Activated naive CD8-positive, alpha-beta T cell treated with anti-CD3 and anti-CD28 coated beads, Interleukin-2, amount 10 ng/mL, durations not matched to agents 7 days and 5 days (primary cell): Measurements from ENCODE around the gene KDM4E. TPM values are rescaled to one million over a fixed set of nuclear protein-coding genes. Genes with fewer than 3 reads are reported as not detected.

ENCODE experiments used
- ATAC-seq: fragments of 150-1000 bp; cut with Tn5 transposase; one replicate; pipeline ENCODE4 v1.10.0; 2021; ENCODE audit warnings: low read depth, moderate library complexity
- POLR2A ChIA-PET: fragments of 350-600 bp; sonication (Branson Sonifier 250); formaldehyde crosslinking; loops from one replicate; lab custom pipeline; 2021; ENCODE audit warnings: antibody characterized with exemption; lab: Charles Lee
- DNase-seq: peaks from one replicate; pipeline ENCODE4 v3.0.0; 2021
- H3K27ac Mint-ChIP-seq: one replicate; pipeline ENCODE4 v1.8.0; 2022; ENCODE audit warnings: mild to moderate bottlenecking, mixed read lengths
- H3K27me3 Mint-ChIP-seq: one replicate; pipeline ENCODE4 v1.8.0; 2022; ENCODE audit warnings: mild to moderate bottlenecking, moderate library complexity, mixed read lengths
- H3K36me3 Mint-ChIP-seq: one replicate; pipeline ENCODE4 v1.8.0; 2021; ENCODE audit warnings: mild to moderate bottlenecking, mixed read lengths
- H3K4me1 Mint-ChIP-seq: one replicate; pipeline ENCODE4 v1.8.0; 2021; ENCODE audit warnings: mixed read lengths
- H3K4me3 Mint-ChIP-seq: one replicate; pipeline ENCODE4 v1.8.0; 2022; ENCODE audit warnings: mild to moderate bottlenecking, moderate library complexity, mixed read lengths
- H3K9me3 Mint-ChIP-seq: one replicate; pipeline ENCODE4 v1.8.0; 2021; ENCODE audit warnings: mixed read lengths
- total RNA-seq, 2 experiments: library from RNA; stranded (reverse); gene quantifications; one replicate each; pipeline ENCODE4 v1.2.3, GENCODE V29; 2021

The KDM4E gene
- total RNA-seq, 2 experiments from 2014 or later: not detected

GRCh38 chr11:95059046-95059445, 34.0 kb downstream of the KDM4E start:
- POLR2A ChIA-PET: no interaction called here
- no peak for DNase-seq
- Mint-ChIP-seq H3K27me3 (peaks cover 42% of the 10 kb centered on the region), H3K27ac (no peak overlapping the region), H3K4me1 (no peaks in the 10 kb centered on the region), H3K36me3 (no peaks in the 10 kb centered on the region), H3K9me3 (no peaks in the 10 kb centered on the region), H3K4me3 (no peak overlapping the region)
- no peak for ATAC-seq

- no peak overlapping the region for H3K27ac Mint-ChIP-seq
- POLR2A ChIA-PET: no interaction called here
These were observed 40.3 kb downstream of the KDM4E start for GRCh38 chr11:95065336-95065735.

GRCh38 chr11:95066716-95067038, 41.6 kb downstream of the KDM4E start, which contains the start of gene SRSF8:
Gene SRSF8, plus strand, starts transcription at chr11:95066919. Its CDS starts 308 bp downstream, at chr11:95067227.
- H3K27me3 Mint-ChIP-seq: peaks cover 13% of the 10 kb centered on the region
- peaks cover 15% of the 10 kb centered on the region for H3K4me1 Mint-ChIP-seq
- peak within 1 kb of the TSS; percentile 92 for H3K27ac Mint-ChIP-seq
- DNase-seq (no peak), ATAC-seq (peak; percentile 6)
- H3K9me3 Mint-ChIP-seq: no peaks in the 10 kb centered on the region
- POLR2A ChIA-PET: interaction anchor here (0.6 to 4.4 kb wide), 13 partner anchors 21 to 1323 kb away, joined by 3 to 152 read pairs (median 8); partner anchors contain the start of genes ANKRD49, CCDC82, CEP57 and CWC15
- peaks cover 9% of the 10 kb centered on the region for H3K36me3 Mint-ChIP-seq
- H3K4me3 Mint-ChIP-seq: peak within 1 kb of the TSS; percentile 88

More at GRCh38 chr11:95065336-95065735, 40.3 kb downstream of the KDM4E start:
- Mint-ChIP-seq H3K4me3 (no peak overlapping the region), H3K4me1 (peaks cover 10% of the 10 kb centered on the region), H3K9me3 (no peaks in the 10 kb centered on the region), H3K36me3 (peaks cover 4% of the 10 kb centered on the region), H3K27me3 (peaks cover 15% of the 10 kb centered on the region)
- DNase-seq: no peak
- ATAC-seq: no peak

GRCh38 chr11:95067039-95067840, 42.2 kb downstream of the KDM4E start:
- H3K27ac Mint-ChIP-seq: peak overlapping the region; percentile 92
- H3K36me3 Mint-ChIP-seq: peaks cover 9% of the 10 kb centered on the region
- DNase-seq (peak; percentile 82), ATAC-seq (peak; percentile 71)
- no peaks in the 10 kb centered on the region for H3K9me3 Mint-ChIP-seq
- POLR2A ChIA-PET: interaction anchor here (0.7 to 4.4 kb wide), 20 partner anchors 15 to 1322 kb away, joined by 3 to 152 read pairs (median 6); partner anchors contain the start of genes ANKRD49, CCDC82, CEP57 and CWC15
- peak overlapping the region; percentile 88 for H3K4me3 Mint-ChIP-seq
- H3K4me1 Mint-ChIP-seq: peaks cover 15% of the 10 kb centered on the region
- peaks cover 7% of the 10 kb centered on the region for H3K27me3 Mint-ChIP-seq

DNA sequence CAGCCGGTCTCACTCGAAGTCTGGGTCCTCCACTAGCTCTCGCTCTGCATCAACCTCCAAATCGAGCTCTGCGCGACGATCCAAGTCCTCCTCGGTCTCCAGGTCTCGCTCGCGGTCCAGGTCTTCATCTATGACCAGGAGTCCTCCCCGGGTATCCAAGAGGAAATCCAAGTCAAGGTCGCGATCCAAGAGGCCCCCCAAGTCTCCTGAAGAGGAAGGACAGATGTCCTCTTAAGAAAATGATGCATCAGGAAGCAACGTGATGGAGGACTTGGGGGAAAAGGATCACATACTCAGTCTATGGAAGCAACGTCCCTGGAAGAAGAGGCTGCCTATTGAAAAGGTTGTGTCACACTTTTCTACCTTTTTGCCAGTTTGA, 42.8 kb downstream of the KDM4E start:
- POLR2A ChIA-PET: interaction anchor here (0.7 to 4.4 kb wide), 18 partner anchors 14 to 1322 kb away, joined by 3 to 152 read pairs (median 6); partner anchors contain the start of genes ANKRD49, CCDC82, CEP57 and CWC15
- H3K27ac Mint-ChIP-seq: peak overlapping the region; percentile 92

GRCh38 chr11:95068549-95068948, 43.5 kb downstream of the KDM4E start:
- peaks cover 1% of the 10 kb centered on the region for H3K27me3 Mint-ChIP-seq
- H3K9me3 Mint-ChIP-seq: no peaks in the 10 kb centered on the region
- peak overlapping the region; percentile 92 for H3K27ac Mint-ChIP-seq
- POLR2A ChIA-PET: interaction anchor here (0.7 to 4.4 kb wide), 10 partner anchors 22 to 1260 kb away, joined by 3 to 152 read pairs (median 8); partner anchors contain the start of genes CEP57, CWC15, ENDOD1 and FAM76B
- DNase-seq (peak; percentile 62), ATAC-seq (peak; percentile 75)
- H3K4me1 Mint-ChIP-seq: peaks cover 15% of the 10 kb centered on the region
- H3K4me3 Mint-ChIP-seq: peak overlapping the region; percentile 88
- H3K36me3 Mint-ChIP-seq: peaks cover 9% of the 10 kb centered on the region

More for the DNA sequence above, 42.8 kb downstream of the KDM4E start:
- no peaks in the 10 kb centered on the region for H3K9me3 Mint-ChIP-seq
- H3K4me1 Mint-ChIP-seq: peaks cover 15% of the 10 kb centered on the region
- peaks cover 9% of the 10 kb centered on the region for H3K36me3 Mint-ChIP-seq
- ATAC-seq (no peak), DNase-seq (no peak)
- peak overlapping the region; percentile 88 for H3K4me3 Mint-ChIP-seq
- peaks cover 5% of the 10 kb centered on the region for H3K27me3 Mint-ChIP-seq

GRCh38 chr11:95070471-95070870, 45.4 kb downstream of the KDM4E start:
- peaks cover 15% of the 10 kb centered on the region for H3K4me1 Mint-ChIP-seq
- H3K9me3 Mint-ChIP-seq: no peaks in the 10 kb centered on the region
- ATAC-seq (no peak), DNase-seq (no peak)
- no peak overlapping the region for H3K27ac Mint-ChIP-seq
- H3K36me3 Mint-ChIP-seq: peaks cover 9% of the 10 kb centered on the region
- no peak overlapping the region for H3K4me3 Mint-ChIP-seq
- POLR2A ChIA-PET: interaction anchor here (3.9 to 4.4 kb wide), 2 partner anchors 20 to 81 kb away, joined by 50 to 152 read pairs; partner anchors contain the start of gene ENDOD1
- no peaks in the 10 kb centered on the region for H3K27me3 Mint-ChIP-seq

GRCh38 chr11:95072948-95073347, 47.9 kb downstream of the KDM4E start:
- no peak for DNase-seq
- Mint-ChIP-seq H3K27ac (no peak overlapping the region), H3K9me3 (no peaks in the 10 kb centered on the region), H3K36me3 (peaks cover 9% of the 10 kb centered on the region), H3K27me3 (no peaks in the 10 kb centered on the region), H3K4me1 (peaks cover 18% of the 10 kb centered on the region), H3K4me3 (no peak overlapping the region)
- POLR2A ChIA-PET: interaction anchor here (1.6 to 1.7 kb wide), 2 partner anchors 12 to 78 kb away, joined by 3 to 6 read pairs; no protein-coding TSS in a partner anchor
- no peak for ATAC-seq

GRCh38 chr11:95074792-95075563, 49.9 kb downstream of the KDM4E start:
- no peak for DNase-seq
- no peaks in the 10 kb centered on the region for H3K9me3 Mint-ChIP-seq
- peaks cover 21% of the 10 kb centered on the region for H3K4me1 Mint-ChIP-seq
- no peaks in the 10 kb centered on the region for H3K27me3 Mint-ChIP-seq
- POLR2A ChIA-PET: interaction anchor here (0.7 kb wide), 1 partner anchor 15 kb away, joined by 3 read pairs; no protein-coding TSS in a partner anchor
- no peak for ATAC-seq
- no peak overlapping the region for H3K4me3 Mint-ChIP-seq
- no peak overlapping the region for H3K27ac Mint-ChIP-seq
- H3K36me3 Mint-ChIP-seq: peaks cover 5% of the 10 kb centered on the region

GRCh38 chr11:95076416-95076815, 51.4 kb downstream of the KDM4E start:
- H3K27me3 Mint-ChIP-seq: no peaks in the 10 kb centered on the region
- no peaks in the 10 kb centered on the region for H3K36me3 Mint-ChIP-seq
- peaks cover 16% of the 10 kb centered on the region for H3K4me1 Mint-ChIP-seq
- no peak overlapping the region for H3K27ac Mint-ChIP-seq
- no peaks in the 10 kb centered on the region for H3K9me3 Mint-ChIP-seq
- POLR2A ChIA-PET: interaction anchor here (0.6 to 1.5 kb wide), 2 partner anchors 13 to 689 kb away, joined by 5 to 9 read pairs; partner anchors contain the start of gene ENDOD1
- no peak overlapping the region for H3K4me3 Mint-ChIP-seq
- DNase-seq: no peak
- ATAC-seq: no peak

DNA sequence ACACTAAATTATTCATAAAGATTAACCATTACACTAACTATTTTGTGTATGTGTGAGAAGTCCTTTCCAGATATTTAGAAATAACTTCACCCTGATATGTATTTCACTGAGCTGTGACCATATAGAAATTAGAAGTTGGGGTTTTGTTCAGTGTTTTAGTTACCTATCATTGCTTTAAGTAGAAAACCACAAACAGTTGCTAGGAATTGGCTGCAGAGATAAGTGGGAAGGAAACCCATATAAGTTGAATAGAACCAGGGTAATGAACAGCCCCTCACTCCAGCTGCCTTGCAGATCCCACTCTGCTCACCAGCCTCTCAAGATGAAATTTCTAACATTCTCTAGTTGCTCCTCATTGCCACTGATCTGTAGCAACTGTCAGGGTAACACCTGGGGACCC, 51.9 kb downstream of the KDM4E start:
- Mint-ChIP-seq H3K9me3 (no peaks in the 10 kb centered on the region), H3K36me3 (no peaks in the 10 kb centered on the region), H3K27me3 (no peaks in the 10 kb centered on the region), H3K4me3 (no peak overlapping the region), H3K4me1 (peaks cover 18% of the 10 kb centered on the region), H3K27ac (no peak overlapping the region)
- DNase-seq (no peak), ATAC-seq (no peak)
- POLR2A ChIA-PET: interaction anchor here (0.6 to 1.5 kb wide), 2 partner anchors 12 to 688 kb away, joined by 5 to 9 read pairs; partner anchors contain the start of gene ENDOD1
